DND-41 (cell line): Measurements from ENCODE around the gene DMPK.

ENCODE experiments used
- EZH2 ChIP-seq: IDR thresholded peaks from 3 replicates; pipeline ENCODE4 v1.6.1; 2012; ENCODE audit warnings: borderline replicate concordance, low read depth, mild to moderate bottlenecking, moderate library complexity, low read length, inconsistent platforms; ENCODE audit not compliant: severe bottlenecking
- TF ChIP-seq, protein P1 (sequence below): IDR thresholded peaks from 2 replicates; pipeline ENCODE4 v1.5.1; 2012; ENCODE audit warnings: borderline replicate concordance, low read length, moderate library complexity, mild to moderate bottlenecking; ENCODE audit not compliant: poor library complexity, severe bottlenecking; ENCODE audit errors: extremely low read depth

- TF ChIP-seq, protein P1, sequence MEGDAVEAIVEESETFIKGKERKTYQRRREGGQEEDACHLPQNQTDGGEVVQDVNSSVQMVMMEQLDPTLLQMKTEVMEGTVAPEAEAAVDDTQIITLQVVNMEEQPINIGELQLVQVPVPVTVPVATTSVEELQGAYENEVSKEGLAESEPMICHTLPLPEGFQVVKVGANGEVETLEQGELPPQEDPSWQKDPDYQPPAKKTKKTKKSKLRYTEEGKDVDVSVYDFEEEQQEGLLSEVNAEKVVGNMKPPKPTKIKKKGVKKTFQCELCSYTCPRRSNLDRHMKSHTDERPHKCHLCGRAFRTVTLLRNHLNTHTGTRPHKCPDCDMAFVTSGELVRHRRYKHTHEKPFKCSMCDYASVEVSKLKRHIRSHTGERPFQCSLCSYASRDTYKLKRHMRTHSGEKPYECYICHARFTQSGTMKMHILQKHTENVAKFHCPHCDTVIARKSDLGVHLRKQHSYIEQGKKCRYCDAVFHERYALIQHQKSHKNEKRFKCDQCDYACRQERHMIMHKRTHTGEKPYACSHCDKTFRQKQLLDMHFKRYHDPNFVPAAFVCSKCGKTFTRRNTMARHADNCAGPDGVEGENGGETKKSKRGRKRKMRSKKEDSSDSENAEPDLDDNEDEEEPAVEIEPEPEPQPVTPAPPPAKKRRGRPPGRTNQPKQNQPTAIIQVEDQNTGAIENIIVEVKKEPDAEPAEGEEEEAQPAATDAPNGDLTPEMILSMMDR = no peak
- TF ChIP-seq EZH2 = no peak
These were observed 23.4 kb upstream of the DMPK start for GRCh38 chr19:45805719-45806118.
